CD4-positive, alpha-beta T cell treated with Interleukin-10 for 1 hour (primary cell): ENCODE measurements around the gene MARK1.

Experiments
- DNase-seq: peaks from one replicate; pipeline ENCODE4 v3.0.0-alpha.2; 2020

Gene MARK1

GRCh38 chr1:220527908-220528678, at the start of gene MARK1:
Gene MARK1, plus strand, starts transcription at chr1:220528136. Its CDS starts 687 bp downstream, at chr1:220528823.
- DNase-seq, result no peak

- no peak for DNase-seq
Measured at GRCh38 chr1:220483700-220484099, 44.2 kb upstream of the MARK1 start.

GRCh38 chr1:220484135-220484534, 43.8 kb upstream of the MARK1 start:
- DNase-seq, result no peak

GRCh38 chr1:220485131-220485530, 42.8 kb upstream of the MARK1 start:
- DNase-seq, result no peak

GRCh38 chr1:220485791-220486190, 42.1 kb upstream of the MARK1 start:
- DNase-seq, result no peak

GRCh38 chr1:220487297-220487820, 40.6 kb upstream of the MARK1 start:
- no peak for DNase-seq

- no peak for DNase-seq
Measured at GRCh38 chr1:220491891-220492290, 36.0 kb upstream of the MARK1 start.

GRCh38 chr1:220497220-220497947, 30.6 kb upstream of the MARK1 start:
- DNase-seq, result no peak

- no peak for DNase-seq
Measured at GRCh38 chr1:220498188-220498587, 29.7 kb upstream of the MARK1 start.

- DNase-seq, result no peak
Measured at GRCh38 chr1:220500372-220500771, 27.6 kb upstream of the MARK1 start.

GRCh38 chr1:220504329-220504728, 23.6 kb upstream of the MARK1 start:
- no peak for DNase-seq

- no peak for DNase-seq
Measured at GRCh38 chr1:220507085-220507484, 20.9 kb upstream of the MARK1 start.

- no peak for DNase-seq
Measured at GRCh38 chr1:220511179-220511578, 16.8 kb upstream of the MARK1 start.

GRCh38 chr1:220511785-220512184, 16.2 kb upstream of the MARK1 start:
- no peak for DNase-seq

GRCh38 chr1:220513834-220514233, 14.1 kb upstream of the MARK1 start:
- DNase-seq, result no peak

- no peak for DNase-seq
Measured at GRCh38 chr1:220514256-220514655, 13.7 kb upstream of the MARK1 start.

GRCh38 chr1:220516014-220516721, 11.8 kb upstream of the MARK1 start:
- no peak for DNase-seq

GRCh38 chr1:220516722-220517042, 11.3 kb upstream of the MARK1 start:
- DNase-seq, result no peak

GRCh38 chr1:220521778-220522177, 6.2 kb upstream of the MARK1 start:
- DNase-seq, result no peak

GRCh38 chr1:220526294-220526693, 1.6 kb upstream of the MARK1 start:
- DNase-seq, result no peak

GRCh38 chr1:220527279-220527907, 543 bp upstream of the MARK1 start:
- no peak for DNase-seq

- no peak for DNase-seq
Measured at GRCh38 chr1:220528679-220529501, 954 bp downstream of the MARK1 start.
